DND-41 (cell line): Measurements from ENCODE around the gene COPS4.

Experiments
- ATAC-seq: fragments of 200-7000 bp; cut with Tn5 transposase; 3 replicates; pipeline ENCODE4 v1.9.1; 2021; ENCODE audit warnings: low read depth; ENCODE audit not compliant: insufficient read depth
- DNase-seq: peaks from one replicate; pipeline ENCODE4 v3.0.0-alpha.2; 2020
- H2AFZ ChIP-seq: 2 replicates; pipeline ENCODE4 v1.6.0; 2012; ENCODE audit warnings: low read depth, low read length
- H3K27ac ChIP-seq: 2 replicates; pipeline ENCODE4 v1.5.1; 2012; ENCODE audit warnings: low read length, inconsistent platforms
- H3K27me3 ChIP-seq: fragments of 200-600 bp; sonication (generic); 2 replicates; pipeline ENCODE4 v1.6.0; 2012; ENCODE audit warnings: low read length, mild to moderate bottlenecking, inconsistent platforms; ENCODE audit not compliant: insufficient read depth, poor library complexity
- H3K36me3 ChIP-seq: 2 replicates; pipeline ENCODE4 v1.5.1; 2012; ENCODE audit warnings: low read length, inconsistent platforms; ENCODE audit not compliant: insufficient read depth
- H3K4me1 ChIP-seq: 2 replicates; pipeline ENCODE4 v1.5.1; 2012; ENCODE audit warnings: mild to moderate bottlenecking, low read length; ENCODE audit not compliant: insufficient read depth
- H3K4me2 ChIP-seq: 2 replicates; pipeline ENCODE4 v1.6.0; 2012; ENCODE audit warnings: mild to moderate bottlenecking, moderate library complexity, low read length, inconsistent platforms; ENCODE audit not compliant: insufficient read depth
- H3K4me3 ChIP-seq, 2 experiments: fragments of 200-600 bp in 1 of 2; shearing (Covaris generic) in 1 of 2; 2 replicates each; pipeline ENCODE4 v1.5.1; 2012 to 2016; ENCODE audit warnings: inconsistent platforms in 2 of 2, low read length in 2 of 2, mild to moderate bottlenecking in 2 of 2, low read depth in 1 of 2, moderate library complexity in 1 of 2
- H3K79me2 ChIP-seq: 2 replicates; pipeline ENCODE4 v1.6.0; 2012; ENCODE audit warnings: low read length, inconsistent platforms; ENCODE audit not compliant: insufficient read depth
- H3K9ac ChIP-seq: 2 replicates; pipeline ENCODE4 v1.6.0; 2012; ENCODE audit warnings: low read depth, mild to moderate bottlenecking, inconsistent platforms, low read length, moderate library complexity
- H3K9me3 ChIP-seq: 2 replicates; pipeline ENCODE4 v1.5.1; 2012; ENCODE audit warnings: low read length, moderate library complexity, mild to moderate bottlenecking, inconsistent platforms; ENCODE audit not compliant: insufficient read depth, severe bottlenecking
- H4K20me1 ChIP-seq: 2 replicates; pipeline ENCODE4 v1.6.0; 2012; ENCODE audit warnings: low read length; ENCODE audit not compliant: insufficient read depth
- EZH2 ChIP-seq: IDR thresholded peaks from 3 replicates; pipeline ENCODE4 v1.6.1; 2012; ENCODE audit warnings: borderline replicate concordance, low read depth, mild to moderate bottlenecking, moderate library complexity, low read length, inconsistent platforms; ENCODE audit not compliant: severe bottlenecking
- TF ChIP-seq, protein P1 (sequence below): IDR thresholded peaks from 2 replicates; pipeline ENCODE4 v1.5.1; 2012; ENCODE audit warnings: borderline replicate concordance, low read length, moderate library complexity, mild to moderate bottlenecking; ENCODE audit not compliant: poor library complexity, severe bottlenecking; ENCODE audit errors: extremely low read depth

The COPS4 gene

DNA sequence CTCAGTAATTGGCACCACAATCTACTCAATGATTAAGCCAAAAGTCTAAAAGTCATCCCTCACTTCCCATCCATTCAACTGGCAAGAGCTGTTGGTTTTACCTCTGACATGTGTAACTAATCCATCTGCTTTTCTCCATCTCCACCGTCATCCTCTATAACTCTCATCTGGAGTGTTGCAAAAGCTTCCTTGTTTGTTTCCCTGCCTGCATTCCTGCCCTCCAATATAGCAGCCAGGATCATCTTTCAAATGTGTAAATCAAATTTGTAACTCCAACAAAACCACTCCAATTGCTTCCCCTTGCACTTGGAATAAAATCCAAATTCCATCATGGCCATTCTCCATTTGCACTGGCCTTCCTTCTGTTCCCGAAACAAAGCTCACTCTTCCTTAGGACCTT lies 83.9 kb downstream of the COPS4 start:
- H3K27me3 ChIP-seq: no peaks in the 10 kb centered on the region
- TF ChIP-seq, protein P1, sequence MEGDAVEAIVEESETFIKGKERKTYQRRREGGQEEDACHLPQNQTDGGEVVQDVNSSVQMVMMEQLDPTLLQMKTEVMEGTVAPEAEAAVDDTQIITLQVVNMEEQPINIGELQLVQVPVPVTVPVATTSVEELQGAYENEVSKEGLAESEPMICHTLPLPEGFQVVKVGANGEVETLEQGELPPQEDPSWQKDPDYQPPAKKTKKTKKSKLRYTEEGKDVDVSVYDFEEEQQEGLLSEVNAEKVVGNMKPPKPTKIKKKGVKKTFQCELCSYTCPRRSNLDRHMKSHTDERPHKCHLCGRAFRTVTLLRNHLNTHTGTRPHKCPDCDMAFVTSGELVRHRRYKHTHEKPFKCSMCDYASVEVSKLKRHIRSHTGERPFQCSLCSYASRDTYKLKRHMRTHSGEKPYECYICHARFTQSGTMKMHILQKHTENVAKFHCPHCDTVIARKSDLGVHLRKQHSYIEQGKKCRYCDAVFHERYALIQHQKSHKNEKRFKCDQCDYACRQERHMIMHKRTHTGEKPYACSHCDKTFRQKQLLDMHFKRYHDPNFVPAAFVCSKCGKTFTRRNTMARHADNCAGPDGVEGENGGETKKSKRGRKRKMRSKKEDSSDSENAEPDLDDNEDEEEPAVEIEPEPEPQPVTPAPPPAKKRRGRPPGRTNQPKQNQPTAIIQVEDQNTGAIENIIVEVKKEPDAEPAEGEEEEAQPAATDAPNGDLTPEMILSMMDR: no peak
- TF ChIP-seq EZH2: no peak
- no peaks in the 10 kb centered on the region for H4K20me1 ChIP-seq
- no peak overlapping the region for H2AFZ ChIP-seq
- H3K36me3 ChIP-seq: no peaks in the 10 kb centered on the region
- H3K4me2 ChIP-seq: no peak overlapping the region
- peaks cover 6% of the 10 kb centered on the region for H3K79me2 ChIP-seq
- no peak overlapping the region for H3K9ac ChIP-seq
- H3K4me3 ChIP-seq: no peak overlapping the region
- DNase-seq: no peak
- H3K9me3 ChIP-seq: peaks cover 4% of the 10 kb centered on the region
- no peak overlapping the region for H3K27ac ChIP-seq
- ATAC-seq: no peak
- H3K4me1 ChIP-seq: peaks cover 22% of the 10 kb centered on the region

DNA sequence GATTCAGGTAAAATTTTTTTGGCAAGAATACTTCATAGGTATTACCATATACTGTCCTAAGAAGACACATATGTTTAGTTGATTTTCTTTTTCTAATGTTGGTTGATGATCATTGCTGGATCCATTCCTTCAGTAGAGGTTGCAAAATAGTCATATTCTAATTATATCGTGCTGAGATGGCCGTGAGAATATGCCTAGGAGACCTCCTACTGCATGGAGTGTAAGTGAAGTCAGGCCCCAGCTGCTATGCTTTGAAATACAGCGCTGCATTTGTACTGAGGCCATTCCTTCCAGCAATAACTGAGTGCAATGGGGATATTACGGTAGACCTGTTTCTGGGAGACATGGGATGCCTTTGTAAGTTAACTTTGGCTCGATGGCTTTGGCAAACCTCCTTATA lies 86.3 kb downstream of the COPS4 start:
- DNase-seq (no peak), ATAC-seq (no peak)
- no peak overlapping the region for H3K27ac ChIP-seq
- H3K27me3 ChIP-seq: no peaks in the 10 kb centered on the region
- H3K9ac ChIP-seq: no peak overlapping the region
- no peaks in the 10 kb centered on the region for H3K79me2 ChIP-seq
- H4K20me1 ChIP-seq: no peaks in the 10 kb centered on the region
- TF ChIP-seq EZH2: no peak
- TF ChIP-seq, protein P1: no peak
- no peak overlapping the region for H3K4me2 ChIP-seq
- no peak overlapping the region for H2AFZ ChIP-seq
- peaks cover 4% of the 10 kb centered on the region for H3K9me3 ChIP-seq
- no peak overlapping the region for H3K4me3 ChIP-seq
- no peaks in the 10 kb centered on the region for H3K4me1 ChIP-seq
- H3K36me3 ChIP-seq: no peaks in the 10 kb centered on the region

DNA sequence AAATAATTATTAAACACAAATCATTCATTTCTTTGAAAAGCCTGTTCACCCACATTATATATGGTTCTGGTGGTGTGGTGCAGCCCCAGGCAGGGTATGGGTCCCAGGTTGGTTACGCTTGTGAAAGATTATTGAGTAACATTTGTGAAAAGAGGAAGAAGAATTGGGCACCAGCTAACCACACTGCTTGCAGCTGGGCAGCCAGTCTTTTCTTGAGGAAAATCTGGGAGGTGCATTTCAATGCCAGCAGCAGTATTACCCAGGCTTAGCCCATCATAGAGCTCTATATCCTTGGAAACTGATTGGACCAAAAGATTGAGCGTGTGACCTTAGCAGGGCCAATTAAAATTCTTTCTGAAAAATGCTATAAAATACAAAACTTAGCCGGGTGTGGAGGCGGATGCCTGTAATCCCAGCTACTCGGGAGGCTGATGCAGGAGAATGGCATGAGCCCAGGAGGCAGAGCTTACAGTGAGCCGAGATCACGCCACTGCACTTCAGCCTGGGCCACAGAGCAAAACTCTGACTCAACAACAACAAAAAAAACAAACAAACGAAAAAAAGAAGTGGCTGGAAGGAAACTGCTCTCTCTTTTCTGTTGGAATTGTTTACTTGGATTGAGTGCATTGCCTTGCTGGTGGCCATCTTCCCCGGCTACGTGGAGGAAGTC lies 89.3 kb downstream of the COPS4 start:
- peaks cover 4% of the 10 kb centered on the region for H3K9me3 ChIP-seq
- no peak overlapping the region for H3K4me3 ChIP-seq
- no peaks in the 10 kb centered on the region for H3K27me3 ChIP-seq
- H3K27ac ChIP-seq: no peak overlapping the region
- H4K20me1 ChIP-seq: no peaks in the 10 kb centered on the region
- DNase-seq: no peak
- TF ChIP-seq EZH2: no peak
- TF ChIP-seq, protein P1: no peak
- no peak overlapping the region for H3K9ac ChIP-seq
- H3K4me2 ChIP-seq: no peak overlapping the region
- H3K36me3 ChIP-seq: no peaks in the 10 kb centered on the region
- no peaks in the 10 kb centered on the region for H3K79me2 ChIP-seq
- H3K4me1 ChIP-seq: no peaks in the 10 kb centered on the region
- no peak overlapping the region for H2AFZ ChIP-seq
- peak; percentile 38; the same call in 1 of the 3 replicates for ATAC-seq
